ENCODE measurements around the gene FGF10. TPM values are rescaled to one million over a fixed set of nuclear protein-coding genes. Genes with fewer than 3 reads are reported as not detected.

The FGF10 gene
- polyA plus RNA-seq, 4 donors = 0.81 to 2.4 (median 1.4) TPM; not detected in 1

DNA sequence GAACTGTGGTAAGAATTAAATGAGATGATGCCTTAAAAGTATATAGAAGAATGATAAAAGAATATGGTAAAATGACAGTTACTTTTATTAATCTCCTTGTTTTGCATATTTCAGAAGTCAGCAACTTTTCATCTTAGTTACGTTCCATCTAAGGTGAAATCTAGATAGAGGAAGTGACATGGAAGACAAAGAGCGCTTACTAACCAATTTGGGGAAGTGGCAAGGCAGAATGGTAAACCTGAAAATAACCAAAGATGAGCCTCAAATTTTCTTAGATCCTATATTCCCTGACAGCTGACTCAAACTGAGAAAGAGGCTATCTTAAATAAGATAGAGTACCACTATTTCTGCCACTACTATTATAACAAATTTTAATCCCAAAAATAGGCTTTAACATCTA lies 52.5 kb downstream of the FGF10 start:
- no peaks in the 10 kb centered on the region for H3K36me3 ChIP-seq (ENCODE audit: control insufficient read depth in 3 of 3, insufficient read depth in 2 of 3, low read depth in 1 of 3, low read length in 3 of 3)
- H3K9me3 ChIP-seq (ENCODE audit: control insufficient read depth in 2 of 2, insufficient read depth in 1 of 2, low read depth in 1 of 2, low read length in 1 of 2) = no peaks in the 10 kb centered on the region
- DNase-seq = no peak
- H3K4me3 ChIP-seq (ENCODE audit: low read depth in 1 of 3, low read length in 3 of 3) = no peak overlapping the region
- no peak for FAIRE-seq
- no peaks in the 10 kb centered on the region for H3K27me3 ChIP-seq (ENCODE audit: control insufficient read depth in 3 of 3, insufficient read depth in 3 of 3, low read length in 3 of 3)
- H3K4me1 ChIP-seq (ENCODE audit: control insufficient read depth in 3 of 3, insufficient read depth in 2 of 3, low read depth in 1 of 3, low read length in 2 of 3) = no peaks in the 10 kb centered on the region
- no peak overlapping the region for H3K27ac ChIP-seq (ENCODE audit: low read depth in 1 of 3, low read length in 2 of 3)
- WGBS, 3 donors = 64 to 80% (median 74%) methylated on average over 2 of the region's 2 CpGs

GRCh38 chr5:44334622-44335021 lies 54.6 kb downstream of the FGF10 start:
- H3K27me3 ChIP-seq (ENCODE audit: control insufficient read depth in 3 of 3, insufficient read depth in 3 of 3, low read length in 3 of 3) = no peaks in the 10 kb centered on the region
- no peaks in the 10 kb centered on the region for H3K36me3 ChIP-seq (ENCODE audit: control insufficient read depth in 3 of 3, insufficient read depth in 2 of 3, low read depth in 1 of 3, low read length in 3 of 3)
- H3K27ac ChIP-seq (ENCODE audit: low read depth in 1 of 3, low read length in 2 of 3) = no peak overlapping the region
- FAIRE-seq = no peak
- no peak overlapping the region for H3K4me3 ChIP-seq (ENCODE audit: low read depth in 1 of 3, low read length in 3 of 3)
- no peaks in the 10 kb centered on the region for H3K4me1 ChIP-seq (ENCODE audit: control insufficient read depth in 3 of 3, insufficient read depth in 2 of 3, low read depth in 1 of 3, low read length in 2 of 3)
- no peaks in the 10 kb centered on the region for H3K9me3 ChIP-seq (ENCODE audit: control insufficient read depth in 2 of 2, insufficient read depth in 1 of 2, low read depth in 1 of 2, low read length in 1 of 2)
- WGBS, 3 donors = 44 to 73% (median 50%) methylated on average over 1 of the region's 1 CpG
- DNase-seq = no peak

DNA sequence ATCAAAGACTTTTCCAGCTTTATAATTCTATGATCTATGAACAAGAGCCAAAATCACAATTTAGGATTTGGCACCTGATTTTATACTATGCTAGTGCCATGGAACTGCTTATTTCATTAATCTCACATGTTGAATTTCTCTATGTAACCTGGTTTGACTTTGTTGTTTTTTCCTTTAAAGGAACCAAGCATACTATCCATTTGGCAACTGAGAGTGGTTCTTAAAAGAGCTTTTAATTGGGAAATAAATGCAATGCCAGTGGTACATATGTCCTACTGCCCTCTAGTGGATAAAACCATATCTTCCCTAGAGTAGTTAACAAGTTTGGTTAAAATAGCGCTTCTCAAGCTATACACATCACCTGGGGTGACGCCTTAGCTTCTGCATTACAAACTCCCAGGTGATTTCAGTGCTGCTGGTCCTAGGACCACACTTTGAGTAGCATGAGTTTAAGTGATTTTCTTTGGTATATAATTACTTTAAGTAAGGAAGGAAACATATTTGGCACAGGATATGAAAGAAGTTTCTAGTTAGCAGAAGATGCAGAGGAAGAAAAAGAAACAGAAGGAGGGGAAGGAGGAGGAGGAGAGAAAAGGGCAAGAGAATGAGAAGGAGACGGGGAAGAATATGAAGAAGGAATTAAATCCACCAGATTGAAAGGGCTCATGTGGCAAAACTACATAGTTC lies 56.8 kb downstream of the FGF10 start:
- Histone ChIP-seq H3K9me3 (ENCODE audit: control insufficient read depth in 2 of 2, insufficient read depth in 1 of 2, low read depth in 1 of 2, low read length in 1 of 2) (no peaks in the 10 kb centered on the region), H3K4me3 (ENCODE audit: low read depth in 1 of 3, low read length in 3 of 3) (no peak overlapping the region), H3K27ac (ENCODE audit: low read depth in 1 of 3, low read length in 2 of 3) (no peak overlapping the region), H3K4me1 (ENCODE audit: control insufficient read depth in 3 of 3, insufficient read depth in 2 of 3, low read depth in 1 of 3, low read length in 2 of 3) (no peaks in the 10 kb centered on the region), H3K27me3 (ENCODE audit: control insufficient read depth in 3 of 3, insufficient read depth in 3 of 3, low read length in 3 of 3) (no peaks in the 10 kb centered on the region), H3K36me3 (ENCODE audit: control insufficient read depth in 3 of 3, insufficient read depth in 2 of 3, low read depth in 1 of 3, low read length in 3 of 3) (no peaks in the 10 kb centered on the region)
- WGBS, 3 donors = 30 to 52% (median 35%) methylated on average over 3 of the region's 3 CpGs
- DNase-seq = peak in 1 of 2 donors; percentile 10
- no peak for FAIRE-seq

DNA sequence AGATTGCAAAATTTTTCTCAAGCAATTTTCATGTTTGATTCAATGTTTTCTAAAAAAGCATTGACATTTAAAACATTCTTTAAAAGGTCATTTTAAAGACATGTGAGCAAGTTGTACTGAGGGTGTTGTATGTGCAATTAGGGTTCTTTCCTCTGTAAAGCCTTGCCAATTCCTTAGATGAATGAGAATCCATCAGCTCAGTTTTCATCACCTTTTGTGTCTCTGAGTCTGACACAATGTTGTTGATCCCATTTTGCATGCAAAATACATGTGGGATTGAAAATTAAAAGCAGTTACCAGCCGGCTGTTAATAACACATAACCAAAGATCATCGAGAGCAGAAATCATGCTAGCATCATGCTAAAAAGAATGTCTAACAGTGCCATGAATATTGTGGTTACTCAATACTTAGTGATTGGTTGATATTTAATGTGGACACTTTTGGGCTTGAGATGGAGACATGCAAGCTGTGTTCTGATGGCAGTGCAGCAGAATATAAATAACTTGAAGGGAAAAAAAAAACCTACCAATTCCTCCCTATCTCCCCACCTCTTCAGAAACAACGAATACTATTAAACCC lies 57.7 kb downstream of the FGF10 start:
- FAIRE-seq = no peak

GRCh38 chr5:44329716-44330115 lies 59.5 kb downstream of the FGF10 start:
- no peaks in the 10 kb centered on the region for H3K36me3 ChIP-seq (ENCODE audit: control insufficient read depth in 3 of 3, insufficient read depth in 2 of 3, low read depth in 1 of 3, low read length in 3 of 3)
- no peak overlapping the region for H3K27ac ChIP-seq (ENCODE audit: low read depth in 1 of 3, low read length in 2 of 3)
- no peak for FAIRE-seq
- WGBS, 3 donors = 69 to 79% (median 77%) methylated on average over 2 of the region's 2 CpGs
- DNase-seq = no peak
- no peak overlapping the region for H3K4me3 ChIP-seq (ENCODE audit: low read depth in 1 of 3, low read length in 3 of 3)
- no peaks in the 10 kb centered on the region for H3K27me3 ChIP-seq (ENCODE audit: control insufficient read depth in 3 of 3, insufficient read depth in 3 of 3, low read length in 3 of 3)
- no peaks in the 10 kb centered on the region for H3K9me3 ChIP-seq (ENCODE audit: control insufficient read depth in 2 of 2, insufficient read depth in 1 of 2, low read depth in 1 of 2, low read length in 1 of 2)
- H3K4me1 ChIP-seq (ENCODE audit: control insufficient read depth in 3 of 3, insufficient read depth in 2 of 3, low read depth in 1 of 3, low read length in 2 of 3) = no peaks in the 10 kb centered on the region

More for the DNA sequence above, 57.7 kb downstream of the FGF10 start:
- no peak overlapping the region for H3K27ac ChIP-seq (ENCODE audit: low read depth in 1 of 3, low read length in 2 of 3)
- no peak overlapping the region for H3K4me3 ChIP-seq (ENCODE audit: low read depth in 1 of 3, low read length in 3 of 3)
- no peak for DNase-seq
- 46 to 67% (median 64%) methylated on average over 3 of the region's 3 CpGs for WGBS, 3 donors
- H3K9me3 ChIP-seq (ENCODE audit: control insufficient read depth in 2 of 2, insufficient read depth in 1 of 2, low read depth in 1 of 2, low read length in 1 of 2) = no peaks in the 10 kb centered on the region
- no peaks in the 10 kb centered on the region for H3K36me3 ChIP-seq (ENCODE audit: control insufficient read depth in 3 of 3, insufficient read depth in 2 of 3, low read depth in 1 of 3, low read length in 3 of 3)
- H3K27me3 ChIP-seq (ENCODE audit: control insufficient read depth in 3 of 3, insufficient read depth in 3 of 3, low read length in 3 of 3) = no peaks in the 10 kb centered on the region
- H3K4me1 ChIP-seq (ENCODE audit: control insufficient read depth in 3 of 3, insufficient read depth in 2 of 3, low read depth in 1 of 3, low read length in 2 of 3) = no peaks in the 10 kb centered on the region

DNA sequence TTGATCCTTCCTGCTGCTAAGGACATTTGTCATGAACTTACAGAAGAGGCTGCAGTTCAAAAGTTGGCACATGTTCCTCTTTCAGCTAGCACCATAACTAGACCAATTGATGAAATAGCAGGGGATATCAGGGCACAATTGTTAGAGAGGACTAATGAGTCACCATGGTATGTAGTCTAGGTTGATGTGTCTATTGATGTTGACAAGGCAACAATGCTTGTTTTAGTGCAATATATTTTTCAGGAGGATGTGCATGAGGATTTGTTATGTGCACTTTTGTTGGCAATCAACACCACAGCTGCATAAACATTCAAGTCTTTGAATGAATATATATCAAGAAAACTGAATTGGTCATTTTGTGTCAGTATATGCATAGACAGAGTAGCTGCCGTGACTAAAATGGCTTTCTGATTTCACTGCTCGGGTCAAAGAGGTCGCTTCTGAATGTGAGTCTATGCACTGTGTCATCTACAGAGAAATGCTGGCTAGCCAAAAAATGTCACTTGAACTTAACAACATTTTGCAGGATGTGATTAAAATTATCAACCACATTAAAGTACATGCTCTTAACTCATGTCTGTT lies 68.0 kb downstream of the FGF10 start:
- no peak overlapping the region for H3K4me3 ChIP-seq (ENCODE audit: low read depth in 1 of 3, low read length in 3 of 3)
- no peak for DNase-seq
- H3K27me3 ChIP-seq (ENCODE audit: control insufficient read depth in 3 of 3, insufficient read depth in 3 of 3, low read length in 3 of 3) = no peaks in the 10 kb centered on the region
- no peaks in the 10 kb centered on the region for H3K4me1 ChIP-seq (ENCODE audit: control insufficient read depth in 3 of 3, insufficient read depth in 2 of 3, low read depth in 1 of 3, low read length in 2 of 3)
- H3K9me3 ChIP-seq (ENCODE audit: control insufficient read depth in 2 of 2, insufficient read depth in 1 of 2, low read depth in 1 of 2, low read length in 1 of 2) = no peaks in the 10 kb centered on the region
- 71 to 76% (median 75%) methylated on average over 3 of the region's 3 CpGs for WGBS, 3 donors
- no peak for FAIRE-seq
- no peaks in the 10 kb centered on the region for H3K36me3 ChIP-seq (ENCODE audit: control insufficient read depth in 3 of 3, insufficient read depth in 2 of 3, low read depth in 1 of 3, low read length in 3 of 3)
- no peak overlapping the region for H3K27ac ChIP-seq (ENCODE audit: low read depth in 1 of 3, low read length in 2 of 3)

DNA sequence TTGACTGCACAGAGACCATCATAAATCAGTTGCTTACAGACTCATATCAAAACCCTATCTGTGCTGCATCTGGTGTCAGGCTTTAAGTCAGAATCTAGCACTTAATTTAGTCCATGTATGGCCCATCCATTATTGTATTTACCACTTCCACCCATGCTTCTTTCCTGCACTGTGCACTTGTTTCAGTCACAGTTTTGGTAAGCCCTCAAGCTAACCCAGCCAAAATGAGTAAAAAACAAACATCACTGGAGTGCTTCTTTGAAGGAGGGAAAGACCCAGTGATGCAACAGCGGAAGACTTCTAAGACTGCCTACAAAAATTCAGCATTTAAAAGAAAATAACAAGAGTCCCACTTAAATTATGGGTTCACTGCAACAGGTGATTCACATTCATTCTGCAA lies 69.0 kb downstream of the FGF10 start:
- H3K4me1 ChIP-seq (ENCODE audit: control insufficient read depth in 3 of 3, insufficient read depth in 2 of 3, low read depth in 1 of 3, low read length in 2 of 3) = no peaks in the 10 kb centered on the region
- WGBS, 3 donors = 88 to 92% (median 90%) methylated on average over 1 of the region's 1 CpG
- no peak overlapping the region for H3K4me3 ChIP-seq (ENCODE audit: low read depth in 1 of 3, low read length in 3 of 3)
- H3K27ac ChIP-seq (ENCODE audit: low read depth in 1 of 3, low read length in 2 of 3) = no peak overlapping the region
- H3K27me3 ChIP-seq (ENCODE audit: control insufficient read depth in 3 of 3, insufficient read depth in 3 of 3, low read length in 3 of 3) = no peaks in the 10 kb centered on the region
- no peaks in the 10 kb centered on the region for H3K9me3 ChIP-seq (ENCODE audit: control insufficient read depth in 2 of 2, insufficient read depth in 1 of 2, low read depth in 1 of 2, low read length in 1 of 2)
- no peaks in the 10 kb centered on the region for H3K36me3 ChIP-seq (ENCODE audit: control insufficient read depth in 3 of 3, insufficient read depth in 2 of 3, low read depth in 1 of 3, low read length in 3 of 3)
- DNase-seq (no peak), FAIRE-seq (no peak)

DNA sequence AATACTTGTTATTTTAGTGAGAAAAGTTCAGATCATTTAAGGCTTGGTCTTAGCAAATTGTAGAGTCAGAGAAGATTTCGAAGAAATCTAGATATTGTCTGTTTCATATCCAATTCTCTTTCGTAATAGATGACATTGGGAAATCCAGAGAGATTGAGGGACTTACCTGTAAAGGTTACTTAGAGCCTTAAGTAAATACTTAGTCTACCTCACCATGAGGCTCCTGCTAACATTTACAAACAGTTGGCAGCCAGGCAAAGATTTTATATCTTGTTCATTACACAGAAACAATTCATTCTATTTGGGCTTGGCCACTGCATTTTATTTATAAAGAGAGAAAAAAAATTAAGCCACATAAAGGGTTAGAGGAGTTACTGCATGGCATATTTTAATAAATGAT lies 70.3 kb downstream of the FGF10 start:
- no peaks in the 10 kb centered on the region for H3K4me1 ChIP-seq (ENCODE audit: control insufficient read depth in 3 of 3, insufficient read depth in 2 of 3, low read depth in 1 of 3, low read length in 2 of 3)
- no peak overlapping the region for H3K27ac ChIP-seq (ENCODE audit: low read depth in 1 of 3, low read length in 2 of 3)
- no peak for DNase-seq
- no peaks in the 10 kb centered on the region for H3K27me3 ChIP-seq (ENCODE audit: control insufficient read depth in 3 of 3, insufficient read depth in 3 of 3, low read length in 3 of 3)
- H3K4me3 ChIP-seq (ENCODE audit: low read depth in 1 of 3, low read length in 3 of 3) = no peak overlapping the region
- no peaks in the 10 kb centered on the region for H3K9me3 ChIP-seq (ENCODE audit: control insufficient read depth in 2 of 2, insufficient read depth in 1 of 2, low read depth in 1 of 2, low read length in 1 of 2)
- FAIRE-seq = no peak
- H3K36me3 ChIP-seq (ENCODE audit: control insufficient read depth in 3 of 3, insufficient read depth in 2 of 3, low read depth in 1 of 3, low read length in 3 of 3) = no peaks in the 10 kb centered on the region
- 31 to 64% (median 49%) methylated on average over 2 of the region's 2 CpGs for WGBS, 3 donors
